Measurements from ENCODE around the gene THAP8.

The THAP8 gene

GRCh38 chr19:36093687-36094086, 39.6 kb upstream of the THAP8 start (continued):
- TF ChIP-seq ZNF513 (tag by site-specific recombination; IDR thresholded peaks at IDR 0.05), result no peak
- TF ChIP-seq ZBTB20 (tag by site-specific recombination; IDR thresholded peaks at IDR 0.05), result no peak
- TF ChIP-seq PATZ1 (tag by site-specific recombination; IDR thresholded peaks at IDR 0.05), result no peak
- TF ChIP-seq GLI4 (tag by site-specific recombination; IDR thresholded peaks at IDR 0.05), result no peak
- TF ChIP-seq ZNF626 (tag by site-specific recombination; IDR thresholded peaks at IDR 0.05), result no peak
- no peak for TF ChIP-seq HIC1 (tag by site-specific recombination; IDR thresholded peaks at IDR 0.05)
- TF ChIP-seq ZFP3 (tag by site-specific recombination; IDR thresholded peaks at IDR 0.05; ENCODE audit: low read depth), result no peak

GRCh38 chr19:36093146-36093662, 39.1 kb upstream of the THAP8 start:
- no peaks in the 10 kb centered on the region for H3K4me1 ChIP-seq (ENCODE audit: control insufficient read depth, insufficient read depth, low read length)
- TF ChIP-seq ZNF133 (tag by site-specific recombination; IDR thresholded peaks at IDR 0.05) (no peak), EGR2 (tag by site-specific recombination; IDR thresholded peaks at IDR 0.05; ENCODE audit: low read depth) (0 out of 2 replicates have a peak, but pooled peaks have one; percentile 8)
- no peaks in the 10 kb centered on the region for H3K9me3 ChIP-seq (ENCODE audit: control insufficient read depth, insufficient read depth, low read depth, low read length)
- ChIA-PET POLR2A (no interaction called here), CTCF (interaction anchor here (0.9 kb wide), 1 partner anchor 32 kb away, joined by 3 read pairs; no protein-coding TSS in a partner anchor)
- H3K36me3 ChIP-seq (ENCODE audit: control insufficient read depth in 2 of 2, insufficient read depth in 1 of 2, low read length in 2 of 2), result peaks cover 89 to 100% of the 10 kb centered on the region in 2 experiments
- no peak overlapping the region for H3K27ac ChIP-seq (ENCODE audit: extremely low read depth, low read depth, low read length)
- H3K4me3 ChIP-seq (ENCODE audit: low read depth, low read length), result no peak overlapping the region

GRCh38 chr19:36092566-36092965, 38.5 kb upstream of the THAP8 start:
- TF ChIP-seq ZBTB17 (tag by site-specific recombination; IDR thresholded peaks at IDR 0.05) (no peak), CTCF (tag by site-specific recombination; IDR thresholded peaks at IDR 0.05) (peak; percentile 46; the same call in 1 of the 2 replicates)
- CTCF ChIA-PET, result interaction anchor here (0.9 kb wide), 1 partner anchor 32 kb away, joined by 3 read pairs; no protein-coding TSS in a partner anchor
- POLR2A ChIA-PET, result no interaction called here
- Histone ChIP-seq H3K4me1 (ENCODE audit: control insufficient read depth, insufficient read depth, low read length) (no peaks in the 10 kb centered on the region), H3K4me3 (ENCODE audit: low read depth, low read length) (no peak overlapping the region), H3K27ac (ENCODE audit: extremely low read depth, low read depth, low read length) (no peak overlapping the region), H3K36me3 (ENCODE audit: control insufficient read depth in 2 of 2, insufficient read depth in 1 of 2, low read length in 2 of 2) (peaks cover 92 to 100% of the 10 kb centered on the region in 2 experiments), H3K9me3 (ENCODE audit: control insufficient read depth, insufficient read depth, low read depth, low read length) (no peaks in the 10 kb centered on the region)

Measured in HEK293 (cell line).